22Rv1 (cell line): ENCODE data around the gene EPS15.

ENCODE experiments used
- CTCF ChIP-seq: fragments of 450-650 bp; IDR thresholded peaks from 2 replicates; pipeline ENCODE4 v1.5.1; 2017; ENCODE audit warnings: mild to moderate bottlenecking
- ZFX ChIP-seq: fragments of 450-650 bp; IDR thresholded peaks from 2 replicates; pipeline ENCODE4 v1.6.1; 2017; ENCODE audit warnings: antibody characterized with exemption, borderline replicate concordance

DNA sequence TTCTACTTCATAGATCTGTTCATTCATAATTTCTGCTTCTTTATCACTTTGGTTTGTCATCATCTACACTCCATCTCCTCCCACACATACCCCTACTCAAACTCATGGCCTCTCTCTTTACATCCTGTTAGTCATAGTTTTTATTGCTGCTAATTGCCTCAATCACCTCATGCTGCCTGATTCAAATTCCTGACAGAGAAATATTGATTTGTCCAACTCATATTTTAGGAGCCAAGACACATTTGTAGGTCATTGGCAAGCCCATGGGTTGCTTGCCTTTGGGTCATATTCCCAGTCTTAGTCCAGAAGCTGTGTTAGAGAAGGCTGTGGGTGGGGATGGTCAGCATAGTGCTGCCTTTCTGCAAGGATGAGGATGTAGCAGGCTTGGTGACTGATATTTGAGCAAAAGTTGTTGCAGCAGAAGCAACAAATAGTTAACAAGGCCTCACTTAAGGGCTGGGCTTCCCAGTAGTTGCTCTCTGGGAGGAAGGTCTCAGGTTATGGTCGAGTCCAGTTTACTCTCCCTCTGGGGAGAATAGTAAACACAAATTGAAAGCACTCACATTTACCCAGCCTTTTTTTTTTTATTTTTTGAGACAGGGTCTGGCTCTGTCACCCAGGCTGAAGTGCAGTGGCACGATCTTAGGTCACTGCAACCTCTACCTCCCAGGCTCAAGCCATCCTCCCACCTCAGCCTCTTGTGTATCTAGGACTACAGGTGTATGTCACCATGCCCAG lies 22.4 kb upstream of the EPS15 start:
- TF ChIP-seq CTCF (no peak), ZFX (no peak)
